Hematopoietic multipotent progenitor cell treated with erythropoietin and hydrocortisone succinate and interleukin-3 and kit ligand, for 17 days (in vitro differentiated cells): ENCODE results near the gene FER.
"Not testable (repeated sequence)": the region's sequence is repeated elsewhere in the genome, so short reads cannot be mapped to it uniquely, and the experiment has no call there.

Source experiments
- DNase-seq: peaks from one replicate; pipeline ENCODE4 v3.0.0-alpha.2; 2015; ENCODE audit warnings: low spot score

The FER gene

DNA sequence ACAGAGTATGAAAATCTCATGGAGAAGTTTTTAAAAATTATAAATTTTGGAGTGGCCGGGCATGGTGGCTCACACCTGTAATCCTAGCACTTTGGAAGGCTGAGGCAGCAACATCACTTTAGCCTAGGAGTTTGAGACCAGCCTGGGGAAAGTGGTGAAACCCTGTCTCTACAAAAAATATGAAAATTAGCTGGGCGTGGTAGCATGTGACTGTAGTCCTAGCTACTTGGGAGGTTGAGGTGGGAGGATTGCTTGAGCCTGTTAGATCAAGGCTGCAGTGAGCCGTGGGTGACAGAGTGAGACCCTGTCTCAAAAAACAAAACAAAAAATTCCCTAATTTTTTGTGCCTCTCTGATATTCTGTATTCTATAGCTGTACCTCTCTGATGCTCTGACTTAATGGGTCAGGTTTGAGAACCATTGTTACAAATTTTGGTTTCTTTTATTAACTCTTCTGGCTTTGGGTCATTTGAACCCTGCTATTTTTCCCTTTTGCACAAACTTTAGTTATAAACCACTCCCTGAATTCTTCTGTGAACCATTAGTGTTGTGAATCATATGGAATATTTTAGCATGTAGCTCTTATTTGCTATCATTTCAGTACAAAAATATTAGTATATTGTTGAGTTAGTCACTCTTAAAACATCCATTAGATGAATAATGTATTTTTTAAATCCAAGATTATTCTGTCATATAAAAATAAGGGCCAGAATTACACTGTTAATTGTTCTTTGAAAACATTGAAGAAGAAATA, 51.0 kb downstream of the FER start:
- DNase-seq: no peak

DNA sequence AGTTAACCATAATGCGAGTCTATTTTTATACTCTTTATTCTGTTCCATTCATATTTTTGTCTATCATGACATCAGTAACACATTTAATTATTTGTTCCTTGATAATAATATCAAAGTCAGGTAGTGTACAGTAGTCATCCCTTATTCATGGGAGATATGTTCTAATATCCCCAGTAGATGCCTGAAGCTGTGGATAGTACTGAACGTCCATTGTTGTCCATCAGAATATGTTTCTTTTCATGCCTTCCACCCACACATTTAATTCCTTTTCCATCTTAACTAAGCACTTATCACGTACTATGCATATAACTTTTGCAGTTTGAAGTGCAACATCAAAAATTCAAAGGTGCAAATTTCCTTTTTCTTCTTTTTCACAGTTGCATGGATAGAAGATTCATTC, 53.6 kb downstream of the FER start:
- DNase-seq: no peak

DNA sequence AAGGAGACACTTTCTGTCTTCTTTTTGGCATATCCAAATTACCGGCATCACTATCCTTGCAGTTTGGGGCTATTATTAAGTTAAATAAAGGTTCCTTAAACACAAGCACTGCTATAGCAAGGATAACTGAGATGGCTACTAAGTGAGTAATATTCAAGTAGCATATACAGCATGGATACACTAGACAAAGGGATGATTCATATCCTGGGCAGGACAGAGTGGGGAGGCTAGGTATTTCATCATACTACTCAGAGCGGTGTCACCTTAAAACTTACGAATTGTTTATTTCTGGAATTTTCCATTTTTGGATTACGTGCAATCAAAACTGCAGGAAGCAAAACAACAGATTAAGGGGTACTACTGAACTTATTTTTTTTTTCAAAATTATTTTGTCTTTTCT, 54.1 kb downstream of the FER start:
- no peak for DNase-seq

DNA sequence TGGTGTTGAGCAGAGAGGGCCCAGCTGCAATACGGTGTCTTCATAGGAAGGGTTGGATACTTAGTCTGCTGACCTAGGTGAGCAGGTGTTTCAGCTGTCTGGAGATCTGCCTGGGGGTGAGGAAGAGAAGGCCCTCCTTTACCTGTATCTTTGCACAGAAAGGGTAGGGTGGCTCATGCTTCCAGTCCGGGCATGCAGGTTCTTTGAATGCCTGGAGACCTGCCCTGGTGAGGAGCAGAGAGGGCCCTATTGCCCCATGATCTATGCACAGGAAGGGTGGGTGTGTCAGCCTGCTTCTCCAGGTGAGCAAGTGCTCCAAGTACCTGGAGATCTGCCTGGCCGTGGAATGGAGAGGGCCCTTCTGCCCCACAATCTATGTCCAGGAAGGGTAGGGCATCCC, 63.0 kb downstream of the FER start:
- DNase-seq: no peak

DNA sequence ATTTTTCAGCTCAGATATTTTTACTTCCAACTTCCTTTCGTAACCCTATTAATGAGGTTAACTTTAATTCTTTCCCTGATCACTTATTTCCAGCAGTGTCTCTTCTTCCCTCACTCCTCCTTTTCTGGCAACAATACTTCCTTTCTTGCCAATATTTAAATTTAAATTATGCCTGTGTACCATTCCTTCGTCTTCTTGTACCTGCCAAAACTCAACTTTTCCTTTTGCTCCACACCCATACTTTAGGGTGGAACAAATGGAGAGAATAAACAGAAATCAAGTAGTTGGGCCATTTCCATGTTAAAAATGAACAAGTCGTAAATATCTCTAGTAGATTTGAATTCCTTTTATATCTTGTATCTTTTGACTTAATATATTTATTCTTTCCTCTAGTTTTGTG, 66.0 kb downstream of the FER start:
- DNase-seq: no peak

DNA sequence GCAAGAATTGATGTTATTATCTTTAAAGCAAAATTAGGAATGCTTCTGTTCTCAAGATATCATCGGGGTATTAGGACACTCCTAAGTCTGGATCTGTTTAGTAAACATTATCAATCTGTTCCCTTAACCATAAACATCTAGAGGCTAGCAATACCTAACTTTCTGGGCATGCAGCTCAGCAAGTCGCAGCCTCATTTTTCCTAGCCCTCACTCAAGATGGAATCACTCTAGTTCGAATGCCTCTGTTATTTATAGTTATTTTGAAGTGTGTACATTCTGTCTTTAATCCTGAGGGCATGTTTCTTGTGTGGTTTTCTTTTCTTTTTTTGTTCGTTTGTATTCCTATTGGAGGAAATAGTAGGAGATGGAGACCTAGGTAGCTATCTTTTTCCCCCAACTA, 66.9 kb downstream of the FER start:
- DNase-seq: no peak

DNA sequence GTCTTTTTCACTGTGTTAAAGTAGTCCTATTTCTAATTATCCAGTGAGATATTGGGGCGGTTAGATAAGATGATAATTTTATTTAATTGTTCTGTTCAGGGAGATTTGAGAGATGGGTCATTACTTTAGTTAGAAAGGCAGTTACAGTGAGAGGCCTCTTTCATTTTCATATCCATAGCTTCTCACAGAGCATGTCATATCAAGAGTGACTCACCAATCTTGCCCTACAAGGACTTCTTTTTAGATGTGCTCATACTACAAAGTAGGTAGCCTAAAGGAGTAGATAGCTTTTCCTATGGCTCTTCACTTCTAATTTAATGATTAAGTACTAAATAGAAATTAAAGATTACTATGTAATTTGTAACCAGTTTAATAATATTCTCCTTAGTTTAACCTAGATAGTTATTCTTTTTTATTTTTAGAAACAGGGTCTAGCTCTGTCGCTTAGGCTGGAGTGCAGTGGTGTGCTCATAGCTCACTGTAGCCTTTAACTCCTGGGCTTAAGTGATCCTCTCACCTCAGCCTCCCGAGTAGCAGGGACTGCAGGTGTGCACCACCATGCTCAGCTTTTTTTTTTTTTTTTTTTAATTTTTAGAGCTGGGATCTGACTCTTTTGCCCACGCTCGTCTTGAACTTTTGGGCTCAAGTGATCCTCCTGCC, 71.0 kb downstream of the FER start:
- DNase-seq: no peak

DNA sequence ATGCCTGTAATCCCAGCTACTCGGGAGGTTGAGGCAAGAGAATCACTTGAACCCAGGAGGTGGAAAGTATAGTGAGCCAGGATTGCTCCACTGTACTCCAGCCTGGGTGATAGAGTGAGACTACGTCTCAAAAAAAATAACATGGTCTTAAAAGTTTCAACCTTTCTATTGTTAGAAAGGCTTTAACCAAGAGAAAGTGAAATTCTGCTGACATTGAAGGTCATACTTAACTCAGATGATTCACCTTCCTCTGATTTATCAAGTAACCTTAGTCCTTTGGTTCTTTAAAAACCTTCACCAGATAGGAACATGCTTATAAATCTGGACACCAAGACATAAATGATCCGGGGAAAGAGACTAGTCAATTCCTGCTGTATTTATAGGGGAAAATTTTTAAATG, 73.3 kb downstream of the FER start:
- DNase-seq: no peak

DNA sequence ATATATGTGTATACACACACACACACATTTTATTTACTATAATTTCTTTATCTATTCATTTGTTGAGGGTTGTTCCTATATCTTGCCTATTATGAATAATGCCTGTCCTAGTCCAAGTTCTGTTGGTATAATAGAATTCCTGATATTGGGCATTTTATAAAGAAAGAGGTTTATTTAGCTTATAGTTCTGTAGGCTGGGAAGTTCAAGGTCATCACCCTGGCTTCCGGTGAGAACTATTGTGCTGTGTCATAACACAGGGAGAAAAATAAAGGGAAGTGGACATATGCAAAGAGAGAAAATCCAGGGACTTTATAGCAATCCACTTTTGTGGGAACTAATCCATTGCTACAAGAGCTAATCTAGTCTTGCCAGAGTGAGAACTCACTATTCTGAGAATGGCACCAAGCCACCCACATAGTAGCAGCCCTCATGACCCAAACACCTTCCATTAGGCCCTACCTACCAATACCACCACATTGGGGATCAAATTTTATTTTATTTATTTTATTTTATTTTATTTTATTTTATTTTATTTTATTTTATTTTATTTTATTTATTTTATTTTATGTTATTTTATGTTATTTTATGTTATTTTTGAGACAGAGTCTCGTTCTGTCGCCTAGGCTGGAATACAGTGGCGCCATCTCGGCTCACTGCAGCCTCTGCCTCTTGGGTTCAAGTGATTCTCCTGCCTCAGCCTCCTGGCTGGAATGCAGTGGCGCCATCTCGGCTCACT, 74.7 kb downstream of the FER start:
- no peak for DNase-seq

DNA sequence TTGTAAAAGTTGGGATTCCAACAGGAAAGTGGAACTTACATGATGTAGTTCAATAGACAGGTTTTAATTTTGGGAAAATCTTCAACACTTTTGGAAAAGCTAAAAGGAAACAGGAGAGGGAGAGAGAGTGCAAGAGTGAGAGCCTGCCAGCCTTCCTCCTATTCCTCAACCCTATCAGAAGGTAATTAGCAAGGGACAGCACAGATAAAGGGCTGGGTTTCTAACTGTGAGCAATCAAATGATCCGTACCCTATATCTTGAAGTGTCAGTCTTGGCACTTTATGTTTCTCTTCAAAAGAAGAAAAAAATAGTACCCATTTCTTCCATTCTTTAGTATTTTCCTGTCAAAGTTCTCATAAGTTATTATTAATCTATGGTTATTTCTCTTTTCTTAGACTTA, 79.4 kb downstream of the FER start:
- no peak for DNase-seq

DNA sequence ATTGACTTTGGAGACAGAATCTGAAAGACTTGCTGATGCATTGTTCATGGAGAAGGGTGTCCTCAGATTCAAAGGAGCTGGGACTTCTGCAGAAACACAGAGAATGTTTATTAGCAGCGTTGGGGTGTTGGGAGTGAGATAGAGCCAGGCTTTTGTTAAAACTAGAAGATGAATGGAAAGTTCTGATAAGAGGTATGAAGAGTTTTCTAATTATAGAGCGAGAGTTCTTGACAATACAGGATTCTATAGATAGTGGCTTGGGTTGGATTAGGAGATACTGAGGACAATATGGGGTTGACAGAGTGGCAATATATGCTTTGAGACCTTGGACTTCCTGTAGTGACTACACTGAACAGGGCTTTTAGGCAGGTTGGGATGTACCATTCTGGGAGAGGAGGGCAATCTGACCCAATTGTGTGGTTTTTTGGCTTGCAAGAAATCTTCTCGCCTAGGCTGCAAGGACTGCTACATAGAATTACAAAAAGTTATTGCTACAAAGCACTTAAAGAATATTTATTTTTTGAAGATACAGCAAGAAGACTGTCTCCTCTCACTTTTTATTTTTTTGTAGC, 83.1 kb downstream of the FER start:
- DNase-seq: no peak

DNA sequence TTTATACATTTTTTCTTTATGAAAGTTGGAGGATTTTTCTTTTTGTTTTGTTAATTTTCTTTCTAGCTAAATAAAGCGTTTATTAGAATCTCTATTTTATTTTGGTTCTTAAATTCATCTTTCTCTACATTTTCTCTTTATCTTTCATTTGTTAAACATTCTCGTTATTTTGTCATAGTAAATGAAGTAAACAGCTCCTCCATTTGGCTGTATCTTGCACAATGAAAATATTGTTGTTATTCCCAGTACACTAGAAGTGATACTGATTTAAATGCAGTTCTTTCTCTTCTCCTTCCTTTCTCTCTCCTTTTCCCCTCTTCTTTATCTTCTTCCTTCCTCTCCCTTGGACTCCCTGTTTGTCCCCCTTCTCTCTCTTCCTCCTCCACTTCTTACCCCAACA, 88.8 kb downstream of the FER start:
- no peak for DNase-seq

DNA sequence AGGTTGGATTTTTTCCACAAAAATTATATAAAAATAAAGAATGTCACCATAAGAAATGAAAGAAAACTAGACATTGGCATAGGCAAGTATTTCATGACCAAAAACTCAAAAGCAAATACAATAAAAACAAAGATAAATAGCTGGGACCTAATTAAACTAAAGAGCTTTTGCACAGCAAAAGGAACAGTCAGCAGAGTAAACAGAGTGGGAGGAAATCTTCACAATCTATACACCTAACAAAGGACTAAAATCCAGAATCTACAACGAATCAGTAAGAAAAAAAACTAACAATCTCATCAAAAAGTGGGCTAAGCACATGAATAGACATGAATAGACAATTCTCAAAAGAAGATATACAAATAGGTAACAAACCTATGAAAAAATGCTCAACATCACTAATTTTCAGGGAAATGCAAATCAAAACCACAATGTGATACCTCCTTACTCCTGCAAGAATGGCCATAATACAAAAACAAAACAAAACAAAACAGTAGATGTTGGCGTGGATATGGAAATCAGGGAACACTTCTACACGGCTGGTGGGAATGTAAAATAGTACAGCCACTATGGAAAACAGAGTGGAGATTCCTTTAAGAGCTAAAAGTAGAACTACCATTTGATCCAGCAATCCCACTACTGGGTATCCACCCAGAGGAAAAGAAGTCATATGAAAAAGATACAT, 94.7 kb downstream of the FER start:
- not testable (repeated sequence) for DNase-seq

DNA sequence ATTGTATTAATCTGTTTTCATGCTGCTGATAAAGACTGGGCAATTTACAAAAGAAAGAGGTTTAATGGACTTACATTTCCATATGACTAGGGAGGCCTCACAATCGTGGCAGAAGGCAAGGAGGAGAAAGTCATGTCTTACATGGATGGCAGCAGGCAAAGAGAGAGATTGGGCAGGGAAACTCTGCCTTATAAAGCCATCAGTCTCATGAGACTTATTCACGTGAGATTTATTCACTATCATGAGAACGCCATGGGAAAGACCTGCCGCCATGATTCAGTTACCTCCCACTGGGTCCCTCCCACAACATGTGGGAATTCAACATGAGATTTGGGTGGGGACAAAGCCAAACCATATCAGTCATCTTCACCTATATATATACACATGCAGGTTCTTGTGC, 103.4 kb downstream of the FER start:
- DNase-seq: not testable (repeated sequence)

DNA sequence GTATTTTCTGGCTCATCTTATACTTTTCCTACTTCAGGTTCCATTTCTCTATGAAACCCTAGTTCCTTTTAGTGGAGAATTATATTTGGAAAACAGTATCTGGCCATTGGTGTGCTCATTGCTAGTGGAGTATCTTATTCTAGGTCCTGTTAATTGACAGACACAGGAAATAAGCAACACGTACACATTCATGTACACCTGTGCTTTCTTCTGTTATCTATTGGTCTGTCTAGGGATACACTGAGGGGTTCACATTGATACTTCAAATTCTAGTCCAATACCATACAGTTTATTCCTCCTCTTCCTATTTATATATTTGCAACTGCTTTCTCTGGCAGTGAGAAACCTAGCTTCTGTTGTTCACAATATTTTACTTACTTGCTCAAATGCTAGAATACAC, 110.2 kb downstream of the FER start:
- DNase-seq: no peak

DNA sequence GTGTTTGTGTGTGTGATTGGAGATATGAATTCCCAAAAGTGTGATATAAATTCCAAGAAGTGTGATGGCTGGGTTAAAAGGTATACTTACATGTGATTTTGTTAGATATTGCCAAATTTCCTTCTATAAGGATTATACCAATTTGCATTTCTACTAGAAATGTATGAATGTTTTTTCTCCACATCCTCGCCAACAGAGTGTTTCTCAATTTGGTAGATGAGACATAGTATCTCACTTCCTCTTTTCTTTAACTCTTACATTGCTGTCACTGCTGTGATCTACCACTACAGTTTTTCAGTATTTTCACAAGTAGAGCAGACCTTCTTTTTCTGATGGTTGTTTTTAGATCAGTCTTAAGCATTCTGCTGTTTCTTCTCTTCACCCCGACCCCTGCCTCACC, 111.3 kb downstream of the FER start:
- DNase-seq: no peak

DNA sequence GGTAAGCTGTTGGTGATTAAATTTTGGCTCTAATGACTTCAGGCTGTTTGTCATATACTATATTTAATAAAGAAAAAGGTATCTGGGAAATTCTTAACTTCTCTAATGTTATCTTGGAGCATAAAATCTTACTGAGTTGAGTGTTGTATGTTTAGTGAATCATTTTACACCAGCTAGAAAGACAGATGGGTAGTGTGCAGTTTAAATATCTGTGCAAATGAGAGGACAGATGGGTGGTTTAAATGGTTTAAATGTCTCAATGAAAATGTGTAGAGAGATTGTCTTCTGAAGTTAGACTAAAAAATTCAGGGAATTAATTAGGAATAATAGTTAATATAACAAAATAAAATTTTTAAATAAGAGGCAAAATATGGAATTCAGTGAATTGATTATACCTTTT, 114.5 kb downstream of the FER start:
- no peak for DNase-seq

DNA sequence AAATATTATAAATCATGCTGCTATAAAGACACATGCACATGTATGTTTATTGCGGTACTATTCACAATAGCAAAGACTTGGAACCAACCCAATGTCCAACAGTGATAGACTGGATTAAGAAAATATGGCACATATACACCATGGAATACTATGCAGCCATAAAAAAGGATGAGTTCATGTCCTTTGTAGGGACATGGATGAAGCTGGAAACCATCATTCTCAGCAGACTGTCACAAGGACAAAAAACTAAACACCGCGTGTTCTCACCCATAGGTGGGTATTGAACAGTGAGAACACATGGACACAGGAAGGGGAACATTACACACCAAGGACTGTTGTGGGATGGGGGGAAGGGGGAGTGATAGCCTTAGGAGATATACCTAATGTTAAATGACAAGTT, 118.4 kb downstream of the FER start:
- DNase-seq: not testable (repeated sequence)

DNA sequence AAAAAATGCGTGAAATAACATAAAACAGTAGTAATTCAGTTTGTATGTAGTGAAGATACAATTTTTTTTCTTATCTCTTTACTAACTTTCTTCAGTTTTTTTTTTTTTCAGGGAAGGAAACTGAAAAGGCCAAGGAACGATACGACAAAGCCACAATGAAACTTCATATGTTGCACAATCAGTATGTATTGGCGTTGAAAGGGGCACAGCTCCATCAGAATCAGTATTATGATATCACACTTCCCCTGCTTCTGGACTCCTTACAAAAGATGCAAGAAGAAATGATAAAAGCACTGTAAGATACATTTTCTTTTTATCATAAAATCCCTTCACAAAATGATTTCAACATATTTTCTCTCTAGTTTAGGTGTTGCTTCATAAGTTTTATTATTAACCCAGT, 120.0 kb downstream of the FER start:
- no peak for DNase-seq

DNA sequence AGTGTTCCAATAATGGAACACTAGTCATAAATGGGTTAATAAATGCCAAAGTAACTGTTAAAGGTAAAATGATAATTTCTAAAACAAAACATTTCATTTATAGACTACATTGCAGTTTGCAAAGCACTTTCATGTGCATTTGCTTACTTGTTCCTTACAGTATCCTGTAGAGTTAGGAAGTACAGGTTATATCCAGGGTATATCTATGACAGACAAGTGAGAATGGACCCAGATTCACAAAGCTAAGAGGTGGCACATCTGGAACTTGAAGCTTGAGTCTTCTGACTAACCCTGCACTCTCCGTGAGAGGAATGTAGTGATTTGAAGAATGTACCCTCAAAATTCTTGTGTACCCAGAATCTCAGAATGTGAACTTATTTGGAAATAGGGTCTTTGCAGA, 121.4 kb downstream of the FER start:
- no peak for DNase-seq

DNA sequence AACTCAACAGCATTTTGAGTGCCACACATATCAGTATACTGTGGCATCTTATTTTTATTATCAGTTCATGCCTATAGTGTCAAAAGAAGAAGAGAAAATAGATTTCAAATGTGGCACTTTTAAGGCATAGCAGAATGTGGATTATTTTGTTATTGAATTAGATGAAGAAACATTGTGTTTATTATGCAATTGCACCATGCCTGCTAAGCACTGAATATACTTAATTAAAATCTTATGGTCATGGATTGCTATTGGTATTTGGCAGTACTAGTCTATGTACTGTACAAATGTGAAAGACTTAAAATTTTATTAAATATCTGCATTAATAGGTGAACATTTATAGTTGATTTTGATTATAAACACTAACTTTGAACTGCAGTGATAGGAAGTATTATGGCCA, 128.8 kb downstream of the FER start:
- DNase-seq: no peak

DNA sequence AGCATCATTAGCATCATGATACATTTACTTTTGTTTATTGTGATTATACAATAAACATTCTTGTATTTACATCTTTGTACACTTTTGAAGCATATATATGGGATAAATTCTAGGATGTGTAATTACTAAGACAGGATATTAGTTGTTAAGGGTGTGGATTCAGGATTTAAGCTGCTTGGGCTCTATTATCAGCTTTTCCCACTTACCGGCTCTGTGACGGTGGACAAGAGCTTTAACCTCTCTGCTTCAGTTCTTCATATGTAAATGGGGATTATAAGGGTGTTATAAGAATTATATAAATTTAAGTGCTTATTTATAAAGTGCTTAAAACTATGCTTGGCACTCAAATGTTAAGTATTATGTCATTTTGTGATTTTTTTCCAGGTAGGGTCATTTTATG, 131.1 kb downstream of the FER start:
- DNase-seq: no peak
